ENCODE measurements around the gene JCHAIN.
A peak's percentile ranks its signal among the peaks of the same experiment; 100 is the strongest.
"Not testable (repeated sequence)": the region's sequence is repeated elsewhere in the genome, so short reads cannot be mapped to it uniquely, and the experiment has no call there.

The JCHAIN gene

DNA sequence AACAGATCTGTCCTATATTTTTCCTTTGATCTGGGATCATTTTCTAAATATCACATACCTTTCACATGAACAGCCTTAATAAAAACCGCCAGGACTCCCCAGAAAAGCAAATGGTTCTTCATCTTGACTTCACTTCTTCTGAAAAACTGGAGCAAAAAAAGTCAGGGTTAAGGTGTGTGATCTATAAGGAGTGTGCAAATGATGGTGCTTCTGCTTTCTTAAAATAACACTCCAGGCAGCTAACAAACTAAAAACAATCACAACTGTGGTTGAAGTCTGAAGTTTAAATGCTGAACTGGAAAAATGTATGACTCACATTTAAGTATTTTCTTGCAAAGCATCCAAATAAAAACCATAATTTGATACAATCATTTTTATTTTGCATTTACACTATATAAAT lies at the start of gene JCHAIN:
Gene JCHAIN, minus strand, starts transcription at position 140 of the 400 bp plus-strand sequence. Its CDS starts 18 bp downstream, at position 122.
- no peak for DNase-seq

DNA sequence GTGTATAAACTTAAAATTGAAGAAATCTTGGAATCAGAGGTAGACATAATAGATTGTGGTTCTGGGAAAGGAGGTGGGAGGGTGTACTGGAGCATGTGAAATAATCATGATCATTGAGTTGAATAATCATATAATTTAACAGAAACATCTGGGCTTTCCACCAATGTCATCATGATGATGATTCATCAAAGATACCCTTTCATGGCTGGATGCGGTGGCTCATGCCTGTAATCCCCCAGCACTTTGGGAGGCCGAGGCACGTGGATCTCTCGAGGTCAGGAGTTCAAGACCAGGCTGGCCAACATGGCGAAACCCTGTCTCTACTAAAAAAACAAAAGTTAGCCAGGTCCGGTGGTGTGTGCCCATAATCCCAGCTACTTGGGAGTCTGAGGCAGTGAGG lies 48.8 kb upstream of the JCHAIN start:
- no peak for DNase-seq

- DNase-seq = no peak
Measured at GRCh38 chr4:70714079-70714887, 48.0 kb upstream of the JCHAIN start.

DNA sequence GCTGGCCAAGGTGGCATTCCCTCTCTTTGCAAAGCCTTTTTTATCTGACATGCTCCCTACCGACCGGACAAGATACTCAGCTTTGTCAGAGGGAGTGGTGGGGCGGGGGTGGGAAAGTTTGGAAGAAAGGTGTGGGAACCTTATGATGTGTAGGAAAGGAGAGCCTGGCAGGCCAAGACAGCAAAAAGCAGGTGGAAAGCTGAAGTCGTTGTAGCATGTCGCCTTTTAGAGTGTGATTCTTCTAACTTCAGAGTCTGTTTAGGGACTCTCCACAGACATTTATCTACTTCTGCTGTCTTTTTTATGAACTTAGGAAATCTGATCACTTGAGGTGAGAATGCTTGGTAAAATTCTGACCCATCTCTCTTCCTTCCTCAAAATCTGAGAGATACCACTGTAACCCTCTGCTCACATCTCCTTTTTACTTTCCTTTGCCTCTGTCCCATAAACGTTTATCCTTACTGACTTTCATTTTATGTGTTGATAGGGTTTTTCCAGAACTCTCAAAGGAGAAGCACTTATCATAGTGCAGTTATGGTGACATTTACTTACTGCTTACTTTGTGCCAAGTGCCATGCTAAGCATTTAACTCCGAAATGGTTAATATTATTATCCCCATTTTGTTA lies 47.3 kb upstream of the JCHAIN start:
- DNase-seq = no peak

DNA sequence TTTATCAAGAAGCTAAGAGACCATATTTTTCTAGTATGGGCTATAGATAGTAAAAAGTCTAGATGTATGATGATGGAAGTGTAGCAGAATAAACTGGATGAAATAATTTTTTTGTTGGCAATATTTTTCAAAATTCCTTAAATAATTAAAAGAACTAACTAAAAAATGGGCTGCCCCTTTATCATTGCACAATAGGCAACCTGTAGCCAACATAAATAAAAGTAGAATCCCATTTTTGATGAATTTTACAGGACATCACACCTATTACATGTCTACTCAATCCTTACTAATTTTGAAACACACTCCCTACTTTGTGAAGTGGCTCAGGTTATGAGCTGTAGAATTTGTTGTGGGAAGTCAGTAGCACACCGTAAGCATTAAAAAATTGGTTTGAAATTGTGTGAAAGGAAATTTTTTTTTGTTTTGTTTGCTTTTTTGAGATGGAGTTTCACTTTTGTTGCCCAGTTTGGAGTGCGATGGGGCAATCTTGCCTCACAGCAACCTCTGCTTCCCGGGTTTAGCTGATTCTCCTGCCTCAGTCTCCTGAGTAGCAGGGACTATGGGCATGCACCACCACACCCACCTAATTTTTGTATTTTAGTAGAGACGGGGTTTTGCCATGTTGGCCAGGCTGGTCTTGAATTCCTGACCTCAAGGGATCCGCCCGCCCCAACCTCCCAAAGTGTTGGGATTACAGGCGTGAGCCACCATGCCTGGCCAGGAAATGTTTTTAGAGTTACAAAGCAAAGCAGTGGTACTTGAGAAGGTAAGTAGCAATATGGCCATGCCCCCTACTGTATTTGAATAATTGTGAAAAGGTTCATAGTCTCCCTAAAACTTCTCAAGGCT lies 46.5 kb upstream of the JCHAIN start:
- DNase-seq = no peak

DNA sequence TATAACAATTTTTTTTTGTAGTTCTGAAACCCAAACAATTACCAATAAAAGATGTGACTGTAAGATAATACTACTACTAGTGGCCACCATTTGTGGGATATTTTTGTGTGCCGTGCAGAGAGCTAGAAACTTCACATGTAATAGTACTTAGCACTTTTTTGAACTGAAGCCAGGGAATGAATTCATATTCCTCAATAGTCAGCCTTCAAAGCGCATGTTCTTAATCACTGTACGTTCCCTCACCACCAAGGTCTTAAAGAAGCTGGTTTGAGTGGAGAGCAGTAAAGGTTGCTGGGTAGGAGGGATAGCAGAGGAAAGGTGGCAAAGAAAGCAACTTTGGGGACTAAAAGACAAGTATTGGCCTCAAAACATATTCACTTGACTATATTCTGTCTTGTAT lies 45.8 kb upstream of the JCHAIN start:
- no peak for DNase-seq

GRCh38 chr4:70711599-70711998 lies 45.3 kb upstream of the JCHAIN start:
- no peak for DNase-seq

- DNase-seq = no peak
Measured at GRCh38 chr4:70709611-70710205, 43.4 kb upstream of the JCHAIN start.

- DNase-seq = no peak
Measured at GRCh38 chr4:70706516-70706915, 40.2 kb upstream of the JCHAIN start.

DNA sequence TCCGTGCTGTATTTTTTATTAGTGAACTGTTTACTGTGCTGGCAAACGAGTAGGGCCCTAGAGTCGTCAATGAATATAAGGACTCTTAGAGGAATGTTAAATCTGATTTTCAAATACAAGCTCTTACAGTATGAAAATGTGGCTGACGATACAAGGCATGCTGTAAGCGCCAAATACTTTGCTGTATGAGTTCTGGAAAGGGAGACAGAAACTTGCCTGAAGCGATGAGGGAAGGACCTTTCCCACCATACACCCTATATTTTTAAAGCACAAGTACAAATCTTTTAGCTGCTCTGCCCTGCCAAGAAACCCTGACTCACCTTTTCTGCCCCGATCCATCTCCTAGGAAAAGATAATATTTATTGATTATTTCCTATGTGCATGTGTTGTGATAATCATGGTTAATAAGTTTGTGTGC lies 39.7 kb upstream of the JCHAIN start:
- no peak for DNase-seq

- peak; percentile 76 for DNase-seq
Measured at GRCh38 chr4:70705183-70706043, 39.1 kb upstream of the JCHAIN start.

GRCh38 chr4:70704931-70705182 lies 38.5 kb upstream of the JCHAIN start:
- DNase-seq = no peak

DNA sequence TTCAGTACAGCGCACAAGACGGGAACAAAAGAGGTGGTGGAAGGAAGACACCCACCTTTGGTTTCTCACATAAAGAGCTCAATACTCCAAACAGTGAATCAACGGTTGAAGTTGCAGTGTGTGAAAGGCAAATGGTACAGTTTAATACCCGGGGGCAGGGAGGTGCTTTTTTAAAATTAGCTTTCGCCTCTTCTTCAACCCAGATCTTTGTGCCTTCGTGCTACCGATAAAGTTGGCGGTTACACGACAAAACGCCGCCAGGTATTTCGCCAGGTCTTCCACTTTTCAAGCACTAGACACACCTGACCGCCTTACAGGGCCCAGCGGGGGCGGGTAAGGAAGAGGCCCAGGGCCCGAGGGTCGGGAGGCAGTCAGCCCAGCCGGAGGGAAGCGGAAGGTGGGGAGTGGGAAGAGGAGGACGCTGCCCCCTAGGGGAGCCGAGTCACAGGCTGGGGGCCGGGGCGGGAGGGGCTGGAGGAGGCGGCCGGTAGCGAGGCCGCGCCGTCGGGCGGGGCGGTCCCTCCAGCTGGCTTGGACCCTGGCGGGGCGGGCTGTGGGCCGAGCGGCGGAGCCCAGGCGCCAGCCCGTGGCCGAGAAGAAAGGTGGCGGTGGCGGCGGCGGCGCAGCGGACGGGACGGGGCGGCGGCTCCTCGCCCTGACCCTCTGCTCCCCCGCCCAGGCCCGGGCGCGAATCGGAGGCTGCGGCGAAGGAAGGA lies 38.1 kb upstream of the JCHAIN start:
- DNase-seq = peak; percentile 73

DNA sequence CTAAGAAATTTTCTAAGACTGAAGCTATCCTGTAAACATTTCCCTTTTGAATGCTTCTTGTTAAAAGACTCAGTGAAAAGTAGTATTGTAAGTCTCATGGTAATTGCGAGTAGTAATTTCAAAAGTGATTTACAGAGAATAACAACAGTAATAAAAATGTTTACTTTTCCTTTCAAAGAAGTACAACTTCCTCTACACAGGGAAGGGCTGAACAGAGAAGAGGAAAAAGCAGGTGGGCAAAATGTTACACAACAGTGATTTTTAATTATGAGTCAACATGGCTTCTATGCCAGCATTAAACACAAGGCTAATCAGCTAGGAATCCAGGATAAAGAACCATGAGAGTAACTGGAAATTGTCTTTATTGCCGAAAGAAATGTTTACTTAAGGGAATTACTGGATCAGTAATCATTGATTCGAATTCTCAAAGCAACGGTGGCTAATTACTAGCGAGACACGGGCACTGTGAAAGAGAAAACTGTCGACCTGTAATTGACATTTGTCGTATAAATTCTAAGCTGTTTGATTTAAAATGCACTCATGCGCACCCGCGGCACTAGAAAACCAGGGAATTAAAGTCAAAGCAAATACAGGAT lies 37.4 kb upstream of the JCHAIN start:
- DNase-seq = peak; percentile 43

DNA sequence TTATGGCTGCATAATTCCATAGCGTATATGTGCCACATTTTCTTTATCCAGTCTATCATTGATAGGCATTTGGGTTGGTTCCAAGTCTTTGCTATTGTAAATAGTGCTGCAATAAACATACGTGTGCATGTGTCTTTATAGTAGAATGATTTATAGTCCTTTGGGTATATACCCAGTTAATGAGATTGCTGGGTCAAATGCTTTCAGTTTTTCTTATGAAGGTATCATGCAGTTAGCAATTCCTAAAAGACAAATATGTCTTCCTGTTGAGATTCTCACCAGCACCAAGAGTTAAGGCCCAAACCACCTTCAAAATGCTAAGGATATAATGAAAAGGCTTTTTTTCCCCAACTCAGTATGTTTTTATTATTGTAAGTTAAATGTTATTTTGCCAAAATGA lies 36.3 kb upstream of the JCHAIN start:
- not testable (repeated sequence) for DNase-seq

GRCh38 chr4:70701271-70701670 lies 35.0 kb upstream of the JCHAIN start:
- no peak for DNase-seq

DNA sequence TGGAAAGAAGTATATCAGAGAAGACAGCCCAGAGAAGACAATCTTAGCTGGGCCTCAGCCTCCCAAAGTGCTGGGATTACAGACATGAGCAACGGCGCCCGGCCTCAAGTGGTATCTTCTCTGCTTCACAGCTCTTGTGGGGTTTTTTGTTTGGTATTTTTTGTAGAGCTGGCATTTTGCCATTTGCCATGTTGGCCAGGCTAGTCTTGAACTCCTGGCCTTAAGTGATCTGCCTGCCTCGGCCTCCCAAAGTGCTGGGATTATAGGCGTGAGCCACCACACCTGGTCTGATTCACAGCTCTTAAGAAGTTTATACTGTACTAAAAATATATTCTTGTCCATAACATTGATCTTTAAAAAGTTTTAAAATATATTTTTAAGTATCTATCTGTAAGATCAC lies 34.4 kb upstream of the JCHAIN start:
- no peak for DNase-seq

GRCh38 chr4:70698435-70698834 lies 32.1 kb upstream of the JCHAIN start:
- not testable (repeated sequence) for DNase-seq

- DNase-seq = not testable (repeated sequence)
Measured at GRCh38 chr4:70694633-70695032, 28.3 kb upstream of the JCHAIN start.

DNA sequence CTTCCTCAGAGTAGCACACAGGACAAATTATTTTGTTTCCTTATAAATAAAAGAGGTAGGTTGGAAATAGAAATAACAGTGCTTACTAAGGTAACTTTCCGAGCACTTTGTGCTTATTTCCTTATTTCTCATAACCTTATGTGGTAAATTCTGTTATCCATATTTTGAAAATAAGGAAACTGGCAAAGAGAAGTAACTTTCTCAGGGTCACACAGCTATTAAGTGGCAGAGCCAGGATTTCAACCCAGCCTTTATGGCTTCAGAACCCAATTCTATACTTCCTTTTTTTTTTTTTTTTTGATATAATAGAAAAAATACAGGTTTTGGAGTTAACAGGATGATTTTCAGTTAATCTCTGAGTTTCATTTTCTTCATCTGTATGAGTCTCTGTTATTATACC lies 25.4 kb upstream of the JCHAIN start:
- DNase-seq = no peak

GRCh38 chr4:70688795-70689231 lies 22.5 kb upstream of the JCHAIN start:
- no peak for DNase-seq
